DOHH2 (cell line): Measurements from ENCODE around the gene TCL1B.

Source experiments
- H3F3A ChIP-seq: fragments of 200-600 bp; sonication (generic), shearing (Covaris generic); 2 replicates; pipeline ENCODE4 v1.6.0; 2016; ENCODE audit warnings: antibody characterized with exemption, mild to moderate bottlenecking; ENCODE audit not compliant: control insufficient read depth, insufficient read depth
- H3K27ac ChIP-seq: fragments of 200-600 bp; sonication (generic); 2 replicates; pipeline ENCODE4 v1.5.1; 2014; ENCODE audit warnings: low read depth, mild to moderate bottlenecking, low read length, moderate library complexity
- H3K27me3 ChIP-seq: fragments of 200-600 bp; sonication (generic); 2 replicates; pipeline ENCODE4 v1.6.1; 2014; ENCODE audit warnings: mild to moderate bottlenecking, low read length, mixed read lengths; ENCODE audit not compliant: control insufficient read depth
- H3K36me3 ChIP-seq: fragments of 200-600 bp; sonication (generic); 2 replicates; pipeline ENCODE4 v1.6.1; 2014; ENCODE audit warnings: mild to moderate bottlenecking, low read length, moderate library complexity, mixed read lengths; ENCODE audit not compliant: control insufficient read depth
- H3K4me1 ChIP-seq: fragments of 200-600 bp; sonication (generic); 2 replicates; pipeline ENCODE4 v1.6.1; 2014; ENCODE audit warnings: mild to moderate bottlenecking, low read length, mixed read lengths; ENCODE audit not compliant: control insufficient read depth
- H3K4me2 ChIP-seq: fragments of 200-600 bp; sonication (generic); 2 replicates; pipeline ENCODE4 v1.6.0; 2014; ENCODE audit warnings: mild to moderate bottlenecking, low read length, moderate library complexity
- H3K4me3 ChIP-seq: fragments of 200-600 bp; sonication (generic); 2 replicates; pipeline ENCODE4 v1.5.1; 2014; ENCODE audit warnings: mild to moderate bottlenecking, low read length, mixed read lengths
- H3K79me2 ChIP-seq: fragments of 200-600 bp; sonication (generic); 2 replicates; pipeline ENCODE4 v1.6.1; 2014; ENCODE audit warnings: mild to moderate bottlenecking, low read length, mixed read lengths; ENCODE audit not compliant: control insufficient read depth
- H3K9me2 ChIP-seq: fragments of 200-600 bp; sonication (generic); replicated peaks from 2 replicates; pipeline ENCODE4 v1.6.1; 2014; ENCODE audit warnings: mild to moderate bottlenecking, low read length, mixed read lengths; ENCODE audit not compliant: control insufficient read depth
- H3K9me3 ChIP-seq: fragments of 200-600 bp; sonication (generic); 2 replicates; pipeline ENCODE4 v1.6.1; 2014; ENCODE audit warnings: antibody characterized with exemption, low read length, mixed read lengths; ENCODE audit not compliant: control insufficient read depth, insufficient read depth
- H4K20me1 ChIP-seq: fragments of 200-600 bp; sonication (generic); 2 replicates; pipeline ENCODE4 v1.6.0; 2014; ENCODE audit warnings: low read depth, mild to moderate bottlenecking, antibody characterized with exemption, low read length, moderate library complexity; ENCODE audit not compliant: control insufficient read depth, insufficient read depth
- CTCF ChIP-seq: fragments of 200-600 bp; sonication (generic); IDR thresholded peaks from one replicate; pipeline ENCODE4 v1.5.1; 2014; ENCODE audit warnings: antibody characterized with exemption, mild to moderate bottlenecking, low read depth, low read length; ENCODE audit not compliant: poor library complexity, severe bottlenecking
- EZH2phosphoT487 ChIP-seq: fragments of 200-600 bp; sonication (generic); IDR thresholded peaks from 2 replicates; pipeline ENCODE4 v1.6.1; 2017; ENCODE audit warnings: borderline replicate concordance, mild to moderate bottlenecking, antibody characterized with exemption, low read length, moderate library complexity, mixed read lengths

TCL1B gene

DNA sequence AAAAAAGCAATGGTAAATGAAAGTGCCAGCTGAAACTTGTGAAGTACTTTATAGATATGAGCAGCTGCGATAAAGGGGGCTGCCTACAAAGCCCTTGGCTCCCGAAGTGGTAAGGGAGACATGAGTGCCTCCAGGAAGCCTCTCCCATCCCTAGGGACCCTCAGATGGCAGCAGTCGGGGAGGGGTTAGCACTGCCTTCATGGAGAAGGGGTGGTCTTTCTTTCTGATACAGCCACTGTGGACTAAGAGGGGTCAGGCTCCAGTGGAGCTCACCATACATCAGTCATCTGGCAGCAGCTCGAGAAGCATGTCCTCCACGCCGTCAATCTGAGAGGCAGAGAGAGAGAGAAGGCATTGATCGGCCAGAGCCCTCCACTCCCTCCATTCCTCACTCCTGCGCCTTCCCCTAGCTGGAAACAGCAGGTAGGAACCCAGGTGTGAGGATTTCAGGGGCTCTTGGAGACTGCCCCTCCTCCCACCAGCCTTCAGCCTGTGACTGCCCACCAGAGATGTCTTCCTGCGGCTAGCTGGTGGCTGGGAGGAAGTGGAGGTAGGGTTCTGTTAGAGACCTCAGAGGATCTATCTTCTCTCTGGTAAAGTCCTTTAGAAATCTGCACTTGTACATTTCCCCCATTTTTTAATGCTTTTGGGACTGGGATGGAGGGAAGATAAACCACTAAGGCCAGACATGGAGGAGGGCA lies 25.4 kb downstream of the TCL1B start:
- Histone ChIP-seq H4K20me1 (no peaks in the 10 kb centered on the region), H3K4me2 (peak overlapping the region; percentile 63), H3K4me1 (peaks cover 23% of the 10 kb centered on the region), H3K79me2 (no peaks in the 10 kb centered on the region), H3K36me3 (0 out of 2 replicates have a peak, but pooled peaks cover 6% of the 10 kb centered on the region), H3K27me3 (peaks cover 50% of the 10 kb centered on the region), H3K27ac (no peak overlapping the region), H3K4me3 (peak overlapping the region; percentile 50), H3K9me2 (no peaks in the 10 kb centered on the region), H3F3A (no peaks in the 10 kb centered on the region), H3K9me3 (no peaks in the 10 kb centered on the region)
- TF ChIP-seq EZH2phosphoT487 (no peak), CTCF (no peak)

DNA sequence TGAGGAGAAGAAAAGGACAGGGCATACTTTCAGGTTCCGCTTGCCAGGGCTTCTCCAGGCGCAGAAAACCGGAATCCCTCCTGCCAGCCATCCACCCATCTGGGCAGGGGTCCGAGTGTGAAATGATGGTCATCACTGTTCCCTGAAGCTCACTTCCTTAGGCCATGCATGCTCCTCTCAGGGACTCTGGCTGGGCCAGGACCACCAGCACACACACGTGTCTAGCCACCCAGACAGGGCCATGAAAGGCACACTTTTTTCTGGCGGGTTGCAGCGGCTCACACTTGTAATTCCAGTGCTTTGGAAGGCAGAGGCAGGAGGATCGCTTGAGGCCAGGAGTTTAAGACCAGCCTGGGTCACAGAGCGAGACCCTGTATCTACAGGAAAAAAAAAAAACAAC lies 26.2 kb downstream of the TCL1B start:
- Histone ChIP-seq H4K20me1 (no peaks in the 10 kb centered on the region), H3K4me3 (peak overlapping the region; percentile 50), H3K4me2 (peak overlapping the region; percentile 63), H3K36me3 (0 out of 2 replicates have a peak, but pooled peaks cover 6% of the 10 kb centered on the region), H3K27ac (no peak overlapping the region), H3K9me3 (no peaks in the 10 kb centered on the region), H3K79me2 (no peaks in the 10 kb centered on the region), H3K4me1 (peaks cover 21% of the 10 kb centered on the region), H3F3A (no peaks in the 10 kb centered on the region), H3K9me2 (no peaks in the 10 kb centered on the region), H3K27me3 (peaks cover 47% of the 10 kb centered on the region)
- TF ChIP-seq EZH2phosphoT487 (no peak; the same call in 1 of the 2 replicates), CTCF (no peak)

- Histone ChIP-seq H3K79me2 (no peaks in the 10 kb centered on the region), H3K27me3 (peaks cover 44% of the 10 kb centered on the region), H3K27ac (no peak within 1 kb of the TSS), H3K4me3 (peak within 1 kb of the TSS; percentile 67), H3K4me1 (peaks cover 19% of the 10 kb centered on the region), H3F3A (no peaks in the 10 kb centered on the region), H3K36me3 (0 out of 2 replicates have a peak, but pooled peaks cover 6% of the 10 kb centered on the region), H3K9me2 (no peaks in the 10 kb centered on the region), H3K4me2 (peak within 1 kb of the TSS; percentile 63), H3K9me3 (no peaks in the 10 kb centered on the region), H4K20me1 (no peaks in the 10 kb centered on the region)
- TF ChIP-seq CTCF (peak; percentile 24), EZH2phosphoT487 (peak; percentile 54; the same call in 1 of the 2 replicates)
Measured at GRCh38 chr14:95713596-95714371, 27.6 kb downstream of the TCL1B start, which contains the start of gene TCL1A. Gene TCL1A (minus strand): TSS chr14:95714125. CDS start chr14:95714066, 59 bp downstream.
